ENCODE results near the gene HOXC6.
"Not testable (repeated sequence)": the region's sequence is repeated elsewhere in the genome, so short reads cannot be mapped to it uniquely, and the experiment has no call there.

- TF ChIP-seq CTCF, POLR2A (IDR thresholded peaks at IDR 0.05): not testable (repeated sequence)
Observed at GRCh38 chr12:54079115-54079514, 50.9 kb downstream of the HOXC6 start.

Measured in heart left ventricle (tissue), 13 donors.